ENCODE results near the gene AFF3. TPM values are rescaled to one million over a fixed set of nuclear protein-coding genes. Genes with fewer than 3 reads are reported as not detected.

AFF3 gene
- total RNA-seq, 2 donors from 2014 or later, result 10.8 to 16.2 TPM

DNA sequence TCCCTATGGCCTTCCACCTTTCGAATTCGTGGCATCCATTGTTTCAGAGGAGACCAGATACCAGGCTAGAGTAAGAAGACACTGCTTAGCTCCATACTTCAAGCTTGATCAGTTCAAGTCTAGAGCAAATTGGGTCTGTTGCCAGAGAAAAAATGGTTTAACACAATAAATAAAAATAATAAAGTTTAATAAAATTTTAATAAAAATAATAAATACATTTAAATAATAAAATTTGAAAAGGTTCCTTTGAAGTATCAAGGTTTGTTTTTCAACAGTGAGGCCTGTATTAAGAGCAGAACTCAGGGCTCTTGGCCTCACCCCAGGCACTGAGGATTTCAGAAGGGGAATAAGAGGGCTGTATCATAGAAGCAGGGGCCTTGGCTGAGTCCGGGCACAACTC is 547.0 kb downstream of the AFF3 start:
- Histone ChIP-seq H3K27ac (no peak overlapping the region), H3K36me3 (peaks cover 7% of the 10 kb centered on the region), H3K4me3 (no peak overlapping the region), H3K27me3 (no peaks in the 10 kb centered on the region), H3K9me3 (no peaks in the 10 kb centered on the region), H3K4me1 (no peaks in the 10 kb centered on the region)
- DNase-seq (ENCODE audit: low spot score), result no peak
- TF ChIP-seq, protein P1, sequence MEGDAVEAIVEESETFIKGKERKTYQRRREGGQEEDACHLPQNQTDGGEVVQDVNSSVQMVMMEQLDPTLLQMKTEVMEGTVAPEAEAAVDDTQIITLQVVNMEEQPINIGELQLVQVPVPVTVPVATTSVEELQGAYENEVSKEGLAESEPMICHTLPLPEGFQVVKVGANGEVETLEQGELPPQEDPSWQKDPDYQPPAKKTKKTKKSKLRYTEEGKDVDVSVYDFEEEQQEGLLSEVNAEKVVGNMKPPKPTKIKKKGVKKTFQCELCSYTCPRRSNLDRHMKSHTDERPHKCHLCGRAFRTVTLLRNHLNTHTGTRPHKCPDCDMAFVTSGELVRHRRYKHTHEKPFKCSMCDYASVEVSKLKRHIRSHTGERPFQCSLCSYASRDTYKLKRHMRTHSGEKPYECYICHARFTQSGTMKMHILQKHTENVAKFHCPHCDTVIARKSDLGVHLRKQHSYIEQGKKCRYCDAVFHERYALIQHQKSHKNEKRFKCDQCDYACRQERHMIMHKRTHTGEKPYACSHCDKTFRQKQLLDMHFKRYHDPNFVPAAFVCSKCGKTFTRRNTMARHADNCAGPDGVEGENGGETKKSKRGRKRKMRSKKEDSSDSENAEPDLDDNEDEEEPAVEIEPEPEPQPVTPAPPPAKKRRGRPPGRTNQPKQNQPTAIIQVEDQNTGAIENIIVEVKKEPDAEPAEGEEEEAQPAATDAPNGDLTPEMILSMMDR (IDR thresholded peaks at IDR 0.05), result no peak

GRCh38 chr2:99593692-99594427 is 548.5 kb downstream of the AFF3 start:
- Histone ChIP-seq H3K4me1 (no peaks in the 10 kb centered on the region), H3K36me3 (peaks cover 7% of the 10 kb centered on the region), H3K9me3 (no peaks in the 10 kb centered on the region), H3K27ac (no peak overlapping the region), H3K4me3 (no peak overlapping the region), H3K27me3 (no peaks in the 10 kb centered on the region)
- TF ChIP-seq, protein P1 (IDR thresholded peaks at IDR 0.05), result no peak
- DNase-seq (ENCODE audit: low spot score), result no peak

GRCh38 chr2:99576775-99577174 is 565.6 kb downstream of the AFF3 start:
- no peak for DNase-seq (ENCODE audit: low spot score)
- Histone ChIP-seq H3K9me3 (no peaks in the 10 kb centered on the region), H3K36me3 (peaks cover 9% of the 10 kb centered on the region), H3K4me3 (no peak overlapping the region), H3K27ac (no peak overlapping the region), H3K4me1 (peaks cover 0 to 5% of the 10 kb centered on the region in 2 donors), H3K27me3 (no peaks in the 10 kb centered on the region)
- TF ChIP-seq, protein P1 (IDR thresholded peaks at IDR 0.05), result no peak

DNA sequence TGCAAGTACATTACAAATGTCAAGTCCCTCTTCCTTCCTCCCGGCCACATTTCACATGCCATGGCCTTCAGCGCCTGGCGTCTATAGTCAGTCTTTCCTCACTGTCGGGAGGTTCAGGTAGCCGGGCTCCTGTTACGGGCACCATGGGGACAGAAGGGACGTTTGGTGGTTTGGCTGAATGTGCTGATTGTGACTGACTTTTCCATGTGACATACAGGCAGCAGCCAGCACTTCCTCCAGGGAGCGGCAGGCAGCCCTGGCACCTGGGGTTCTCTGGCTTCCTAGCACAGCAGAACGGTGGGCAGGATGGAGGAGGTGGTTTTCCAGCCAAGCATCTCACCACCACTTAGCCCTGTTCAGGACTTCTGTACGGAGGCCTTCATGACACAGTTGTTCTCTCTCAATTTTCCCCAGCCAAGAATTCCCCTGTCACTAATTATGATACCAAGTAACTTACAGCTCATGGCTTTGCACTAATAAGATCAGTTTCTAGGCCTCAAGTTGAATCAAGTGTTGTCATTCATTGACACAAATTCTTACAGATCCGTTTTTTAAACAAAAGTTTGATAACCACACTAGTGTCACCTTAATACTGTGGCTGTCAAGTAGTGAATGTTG is 568.6 kb downstream of the AFF3 start:
- Histone ChIP-seq H3K27me3 (no peaks in the 10 kb centered on the region), H3K27ac (peak overlapping the region in 1 of 2 donors; percentile 4), H3K9me3 (no peaks in the 10 kb centered on the region), H3K4me1 (peaks cover 0 to 5% of the 10 kb centered on the region in 2 donors), H3K4me3 (no peak overlapping the region), H3K36me3 (peaks cover 9% of the 10 kb centered on the region)
- no peak for DNase-seq (ENCODE audit: low spot score)
- TF ChIP-seq, protein P1 (IDR thresholded peaks at IDR 0.05), result no peak

DNA sequence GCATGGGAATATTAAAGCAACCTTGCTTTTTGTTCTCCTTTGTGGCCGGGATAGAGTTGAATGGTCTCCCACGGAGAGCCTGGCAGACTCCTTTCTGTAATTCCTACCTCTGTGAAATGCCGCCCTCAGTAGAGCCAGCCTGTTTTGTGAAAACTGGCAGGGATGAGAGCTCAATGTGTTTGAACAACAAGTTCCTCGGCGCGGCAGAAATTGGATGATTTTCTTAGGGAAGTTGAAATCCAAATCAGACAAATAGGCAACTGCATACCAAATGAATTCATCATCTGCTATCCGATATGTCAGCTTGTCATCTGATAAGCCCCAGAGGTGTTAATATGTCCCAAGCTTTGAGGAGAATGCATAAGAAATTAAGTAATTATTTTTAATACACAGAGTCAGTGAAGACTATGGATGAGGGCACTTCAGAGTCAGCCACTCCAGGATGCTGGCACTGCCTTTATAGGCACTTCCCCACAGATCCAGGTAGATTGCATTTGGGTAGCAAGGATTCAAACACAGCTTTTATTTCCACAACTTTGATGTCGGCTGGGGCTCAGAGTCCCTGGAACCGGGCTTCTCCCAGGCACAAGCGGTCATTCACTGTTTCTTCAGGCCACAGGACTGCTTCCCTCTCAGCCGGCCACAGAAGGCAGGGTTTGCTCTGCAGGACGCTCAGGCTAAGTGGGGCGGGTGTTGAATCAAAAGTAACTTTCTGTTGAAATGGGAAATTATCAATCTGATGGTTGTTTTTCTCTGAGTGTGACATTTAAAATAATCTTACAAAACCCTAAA is 569.8 kb downstream of the AFF3 start:
- peaks cover 2% of the 10 kb centered on the region for H3K36me3 ChIP-seq
- DNase-seq (ENCODE audit: low spot score), result no peak
- H3K27ac ChIP-seq, result peak overlapping the region in 1 of 2 donors; percentile 29
- no peaks in the 10 kb centered on the region for H3K9me3 ChIP-seq
- H3K4me3 ChIP-seq, result no peak overlapping the region
- TF ChIP-seq, protein P1 (IDR thresholded peaks at IDR 0.05), result no peak
- H3K27me3 ChIP-seq, result no peaks in the 10 kb centered on the region
- H3K4me1 ChIP-seq, result peaks cover 0 to 5% of the 10 kb centered on the region in 2 donors
